ENCODE measurements around the gene GRK7. TPM values are rescaled to one million over a fixed set of nuclear protein-coding genes. Genes with fewer than 3 reads are reported as not detected.

The GRK7 gene
- total and polyA plus RNA-seq, 9 of the 15 experiments (the other 6 are each of a cell fraction or from before 2014, with no cell fraction given) = 0.01 to 0.08 (median 0.04) TPM; not detected in 3

DNA sequence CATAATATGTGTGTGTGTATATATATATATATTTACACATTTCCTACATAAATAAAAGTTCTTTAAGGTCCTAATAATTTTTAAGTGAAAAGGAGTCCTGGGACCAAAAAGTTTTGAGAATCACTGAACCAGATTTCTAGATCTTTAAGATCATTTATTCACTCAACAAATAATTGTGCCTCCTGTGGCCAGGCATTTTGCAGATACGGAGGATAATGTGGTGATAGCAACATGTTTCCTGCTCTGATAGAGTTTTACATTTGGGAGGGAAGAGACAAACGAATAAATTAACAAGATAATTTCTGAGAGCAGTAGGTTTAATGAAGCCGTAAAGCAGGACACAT lies 25.6 kb upstream of the GRK7 start (continued):
- TF ChIP-seq, protein P1, sequence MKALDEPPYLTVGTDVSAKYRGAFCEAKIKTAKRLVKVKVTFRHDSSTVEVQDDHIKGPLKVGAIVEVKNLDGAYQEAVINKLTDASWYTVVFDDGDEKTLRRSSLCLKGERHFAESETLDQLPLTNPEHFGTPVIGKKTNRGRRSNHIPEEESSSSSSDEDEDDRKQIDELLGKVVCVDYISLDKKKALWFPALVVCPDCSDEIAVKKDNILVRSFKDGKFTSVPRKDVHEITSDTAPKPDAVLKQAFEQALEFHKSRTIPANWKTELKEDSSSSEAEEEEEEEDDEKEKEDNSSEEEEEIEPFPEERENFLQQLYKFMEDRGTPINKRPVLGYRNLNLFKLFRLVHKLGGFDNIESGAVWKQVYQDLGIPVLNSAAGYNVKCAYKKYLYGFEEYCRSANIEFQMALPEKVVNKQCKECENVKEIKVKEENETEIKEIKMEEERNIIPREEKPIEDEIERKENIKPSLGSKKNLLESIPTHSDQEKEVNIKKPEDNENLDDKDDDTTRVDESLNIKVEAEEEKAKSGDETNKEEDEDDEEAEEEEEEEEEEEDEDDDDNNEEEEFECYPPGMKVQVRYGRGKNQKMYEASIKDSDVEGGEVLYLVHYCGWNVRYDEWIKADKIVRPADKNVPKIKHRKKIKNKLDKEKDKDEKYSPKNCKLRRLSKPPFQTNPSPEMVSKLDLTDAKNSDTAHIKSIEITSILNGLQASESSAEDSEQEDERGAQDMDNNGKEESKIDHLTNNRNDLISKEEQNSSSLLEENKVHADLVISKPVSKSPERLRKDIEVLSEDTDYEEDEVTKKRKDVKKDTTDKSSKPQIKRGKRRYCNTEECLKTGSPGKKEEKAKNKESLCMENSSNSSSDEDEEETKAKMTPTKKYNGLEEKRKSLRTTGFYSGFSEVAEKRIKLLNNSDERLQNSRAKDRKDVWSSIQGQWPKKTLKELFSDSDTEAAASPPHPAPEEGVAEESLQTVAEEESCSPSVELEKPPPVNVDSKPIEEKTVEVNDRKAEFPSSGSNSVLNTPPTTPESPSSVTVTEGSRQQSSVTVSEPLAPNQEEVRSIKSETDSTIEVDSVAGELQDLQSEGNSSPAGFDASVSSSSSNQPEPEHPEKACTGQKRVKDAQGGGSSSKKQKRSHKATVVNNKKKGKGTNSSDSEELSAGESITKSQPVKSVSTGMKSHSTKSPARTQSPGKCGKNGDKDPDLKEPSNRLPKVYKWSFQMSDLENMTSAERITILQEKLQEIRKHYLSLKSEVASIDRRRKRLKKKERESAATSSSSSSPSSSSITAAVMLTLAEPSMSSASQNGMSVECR (CRISPR knock-in tag; IDR thresholded peaks at IDR 0.05) = no peak
- TF ChIP-seq RBM17 (IDR thresholded peaks at IDR 0.05; ENCODE audit: borderline replicate concordance, low read depth, low read length) (no peak), ZNF24 (IDR thresholded peaks at IDR 0.05) (peak; percentile 68; the same call in 1 of the 2 replicates), PHTF2 (CRISPR knock-in tag; IDR thresholded peaks at IDR 0.05) (no peak), NFIX (CRISPR knock-in tag; IDR thresholded peaks at IDR 0.05; ENCODE audit: low read depth) (no peak), HDAC2 (IDR thresholded peaks at IDR 0.05) (peak; percentile 47; the same call in 1 of the 2 replicates), NCOA6 (IDR thresholded peaks at IDR 0.05) (no peak), HOXB6 (CRISPR knock-in tag; IDR thresholded peaks at IDR 0.05; ENCODE audit: borderline replicate concordance) (no peak), KLF13 (tag; IDR thresholded peaks at IDR 0.05; ENCODE audit: borderline replicate concordance, low read depth) (no peak), DACH1 (IDR thresholded peaks at IDR 0.05; ENCODE audit: partially characterized antibody) (peak; percentile 48), CREB1 (IDR thresholded peaks at IDR 0.05) (no peak), CREB1 (CRISPR knock-in tag; IDR thresholded peaks at IDR 0.05) (no peak)
- TF ChIP-seq, protein P2, sequence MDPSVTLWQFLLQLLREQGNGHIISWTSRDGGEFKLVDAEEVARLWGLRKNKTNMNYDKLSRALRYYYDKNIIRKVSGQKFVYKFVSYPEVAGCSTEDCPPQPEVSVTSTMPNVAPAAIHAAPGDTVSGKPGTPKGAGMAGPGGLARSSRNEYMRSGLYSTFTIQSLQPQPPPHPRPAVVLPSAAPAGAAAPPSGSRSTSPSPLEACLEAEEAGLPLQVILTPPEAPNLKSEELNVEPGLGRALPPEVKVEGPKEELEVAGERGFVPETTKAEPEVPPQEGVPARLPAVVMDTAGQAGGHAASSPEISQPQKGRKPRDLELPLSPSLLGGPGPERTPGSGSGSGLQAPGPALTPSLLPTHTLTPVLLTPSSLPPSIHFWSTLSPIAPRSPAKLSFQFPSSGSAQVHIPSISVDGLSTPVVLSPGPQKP (CRISPR knock-in tag; IDR thresholded peaks at IDR 0.05) = no peak
- TF ChIP-seq, protein P3, sequence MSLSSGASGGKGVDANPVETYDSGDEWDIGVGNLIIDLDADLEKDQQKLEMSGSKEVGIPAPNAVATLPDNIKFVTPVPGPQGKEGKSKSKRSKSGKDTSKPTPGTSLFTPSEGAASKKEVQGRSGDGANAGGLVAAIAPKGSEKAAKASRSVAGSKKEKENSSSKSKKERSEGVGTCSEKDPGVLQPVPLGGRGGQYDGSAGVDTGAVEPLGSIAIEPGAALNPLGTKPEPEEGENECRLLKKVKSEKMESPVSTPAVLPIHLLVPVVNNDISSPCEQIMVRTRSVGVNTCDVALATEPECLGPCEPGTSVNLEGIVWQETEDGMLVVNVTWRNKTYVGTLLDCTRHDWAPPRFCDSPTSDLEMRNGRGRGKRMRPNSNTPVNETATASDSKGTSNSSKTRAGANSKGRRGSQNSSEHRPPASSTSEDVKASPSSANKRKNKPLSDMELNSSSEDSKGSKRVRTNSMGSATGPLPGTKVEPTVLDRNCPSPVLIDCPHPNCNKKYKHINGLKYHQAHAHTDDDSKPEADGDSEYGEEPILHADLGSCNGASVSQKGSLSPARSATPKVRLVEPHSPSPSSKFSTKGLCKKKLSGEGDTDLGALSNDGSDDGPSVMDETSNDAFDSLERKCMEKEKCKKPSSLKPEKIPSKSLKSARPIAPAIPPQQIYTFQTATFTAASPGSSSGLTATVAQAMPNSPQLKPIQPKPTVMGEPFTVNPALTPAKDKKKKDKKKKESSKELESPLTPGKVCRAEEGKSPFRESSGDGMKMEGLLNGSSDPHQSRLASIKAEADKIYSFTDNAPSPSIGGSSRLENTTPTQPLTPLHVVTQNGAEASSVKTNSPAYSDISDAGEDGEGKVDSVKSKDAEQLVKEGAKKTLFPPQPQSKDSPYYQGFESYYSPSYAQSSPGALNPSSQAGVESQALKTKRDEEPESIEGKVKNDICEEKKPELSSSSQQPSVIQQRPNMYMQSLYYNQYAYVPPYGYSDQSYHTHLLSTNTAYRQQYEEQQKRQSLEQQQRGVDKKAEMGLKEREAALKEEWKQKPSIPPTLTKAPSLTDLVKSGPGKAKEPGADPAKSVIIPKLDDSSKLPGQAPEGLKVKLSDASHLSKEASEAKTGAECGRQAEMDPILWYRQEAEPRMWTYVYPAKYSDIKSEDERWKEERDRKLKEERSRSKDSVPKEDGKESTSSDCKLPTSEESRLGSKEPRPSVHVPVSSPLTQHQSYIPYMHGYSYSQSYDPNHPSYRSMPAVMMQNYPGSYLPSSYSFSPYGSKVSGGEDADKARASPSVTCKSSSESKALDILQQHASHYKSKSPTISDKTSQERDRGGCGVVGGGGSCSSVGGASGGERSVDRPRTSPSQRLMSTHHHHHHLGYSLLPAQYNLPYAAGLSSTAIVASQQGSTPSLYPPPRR (CRISPR knock-in tag; IDR thresholded peaks at IDR 0.05; ENCODE audit: borderline replicate concordance) = no peak
- TF ChIP-seq, protein P4, sequence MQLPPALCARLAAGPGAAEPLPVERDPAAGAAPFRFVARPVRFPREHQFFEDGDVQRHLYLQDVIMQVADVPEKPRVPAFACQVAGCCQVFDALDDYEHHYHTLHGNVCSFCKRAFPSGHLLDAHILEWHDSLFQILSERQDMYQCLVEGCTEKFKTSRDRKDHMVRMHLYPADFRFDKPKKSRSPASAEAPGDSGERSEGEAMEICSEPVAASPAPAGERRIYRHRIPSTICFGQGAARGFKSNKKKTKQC (CRISPR knock-in tag; IDR thresholded peaks at IDR 0.05) = no peak
- TF ChIP-seq, protein P5, sequence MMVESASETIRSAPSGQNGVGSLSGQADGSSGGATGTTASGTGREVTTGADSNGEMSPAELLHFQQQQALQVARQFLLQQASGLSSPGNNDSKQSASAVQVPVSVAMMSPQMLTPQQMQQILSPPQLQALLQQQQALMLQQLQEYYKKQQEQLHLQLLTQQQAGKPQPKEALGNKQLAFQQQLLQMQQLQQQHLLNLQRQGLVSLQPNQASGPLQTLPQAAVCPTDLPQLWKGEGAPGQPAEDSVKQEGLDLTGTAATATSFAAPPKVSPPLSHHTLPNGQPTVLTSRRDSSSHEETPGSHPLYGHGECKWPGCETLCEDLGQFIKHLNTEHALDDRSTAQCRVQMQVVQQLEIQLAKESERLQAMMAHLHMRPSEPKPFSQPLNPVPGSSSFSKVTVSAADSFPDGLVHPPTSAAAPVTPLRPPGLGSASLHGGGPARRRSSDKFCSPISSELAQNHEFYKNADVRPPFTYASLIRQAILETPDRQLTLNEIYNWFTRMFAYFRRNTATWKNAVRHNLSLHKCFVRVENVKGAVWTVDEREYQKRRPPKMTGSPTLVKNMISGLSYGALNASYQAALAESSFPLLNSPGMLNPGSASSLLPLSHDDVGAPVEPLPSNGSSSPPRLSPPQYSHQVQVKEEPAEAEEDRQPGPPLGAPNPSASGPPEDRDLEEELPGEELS (CRISPR knock-in tag; IDR thresholded peaks at IDR 0.05; ENCODE audit: borderline replicate concordance) = 0 out of 2 replicates have a peak, but pooled peaks have one; percentile 41

Data from K562 (cell line).